Measurements from ENCODE around the gene NTNG1.
"Not testable (repeated sequence)": the region's sequence is repeated elsewhere in the genome, so short reads cannot be mapped to it uniquely, and the experiment has no call there.

Gene NTNG1

DNA sequence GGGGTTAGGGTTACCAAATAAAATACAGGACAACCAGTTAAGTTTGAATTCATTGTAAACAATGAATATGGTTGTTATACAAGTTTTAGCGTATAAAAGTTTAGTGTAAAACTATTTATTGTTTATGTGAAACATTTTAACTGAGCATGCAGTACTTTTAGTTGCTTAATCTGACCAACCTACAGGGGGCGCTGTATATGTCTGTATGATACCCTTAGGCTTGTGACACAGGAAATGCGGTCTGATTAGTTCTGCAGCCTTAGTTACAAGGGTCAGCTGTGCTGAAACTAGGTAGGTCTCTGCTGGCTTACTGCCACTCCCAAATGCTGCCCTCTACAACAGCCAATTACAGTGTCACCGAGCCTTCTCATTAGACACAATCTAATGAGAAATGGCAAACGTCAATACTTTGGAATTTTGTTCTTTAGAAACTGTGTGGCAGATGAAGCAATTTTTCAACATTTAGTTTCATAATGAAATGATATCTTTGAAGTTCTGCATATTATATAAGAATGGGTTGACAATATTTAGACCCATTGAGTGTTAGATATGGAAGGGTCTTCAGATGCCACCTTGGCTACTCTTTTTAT, 56.2 kb downstream of the NTNG1 start:
- DNase-seq (ENCODE audit: low read depth in 2 of 3, low spot score in 2 of 3): no peak

DNA sequence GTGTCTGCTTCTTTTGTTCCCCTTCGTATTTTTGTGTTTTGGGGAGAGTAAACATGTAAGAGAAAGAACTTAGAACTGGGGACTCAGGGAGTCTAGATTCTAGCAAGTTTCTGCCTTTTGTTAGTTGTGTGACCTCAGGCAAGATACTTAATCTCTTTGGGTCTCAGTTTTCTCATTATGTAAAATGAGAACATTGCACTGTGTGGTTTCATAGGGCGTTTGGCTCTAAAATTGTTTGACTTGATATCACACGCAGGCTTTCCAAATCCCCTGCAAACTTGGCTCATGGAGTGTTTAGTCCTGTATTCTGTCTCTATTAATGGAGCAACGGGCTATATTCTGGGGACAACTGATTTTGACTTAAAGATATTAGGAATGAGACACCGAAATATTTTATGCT, 57.7 kb downstream of the NTNG1 start:
- no peak for DNase-seq (ENCODE audit: low read depth in 2 of 3, low spot score in 2 of 3)

DNA sequence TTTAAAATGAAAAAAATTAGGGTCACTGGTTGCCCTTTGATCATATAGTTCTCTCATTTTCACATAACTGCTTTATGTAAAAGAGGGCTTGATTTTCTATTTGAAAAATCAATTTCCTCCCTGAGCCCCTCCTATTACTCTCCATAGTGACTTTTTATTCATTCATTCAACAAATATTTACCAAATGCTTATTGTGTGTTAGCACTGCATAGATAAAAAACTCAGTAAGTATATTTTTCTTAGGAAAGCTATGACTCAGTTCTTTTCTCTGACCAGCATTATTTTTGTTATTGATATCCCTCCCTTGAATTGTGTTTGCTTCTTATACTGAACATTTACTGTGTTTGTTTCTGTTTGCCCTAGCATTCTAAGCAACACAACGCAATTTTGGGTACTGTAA, 59.8 kb downstream of the NTNG1 start:
- no peak for DNase-seq (ENCODE audit: low read depth in 2 of 3, low spot score in 2 of 3)

DNA sequence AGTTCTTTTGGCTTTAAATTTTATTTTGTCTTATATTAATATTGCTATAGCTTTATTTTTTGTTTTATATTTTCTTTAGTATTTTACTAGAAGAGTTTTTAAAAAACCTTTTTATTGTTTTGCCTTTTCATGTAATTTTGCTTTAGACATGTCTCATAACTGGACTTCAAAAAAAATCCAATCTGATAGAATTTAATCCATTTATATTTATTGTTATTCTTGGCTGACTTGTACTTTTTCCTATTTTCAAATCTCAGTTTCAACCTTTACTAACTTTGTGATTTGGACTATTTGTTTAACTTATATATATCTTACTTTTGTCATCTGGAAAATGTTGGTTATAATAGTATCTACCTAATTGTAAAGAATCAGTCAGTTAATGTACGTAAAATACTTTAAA, 61.2 kb downstream of the NTNG1 start:
- DNase-seq (ENCODE audit: low read depth in 2 of 3, low spot score in 2 of 3): no peak

DNA sequence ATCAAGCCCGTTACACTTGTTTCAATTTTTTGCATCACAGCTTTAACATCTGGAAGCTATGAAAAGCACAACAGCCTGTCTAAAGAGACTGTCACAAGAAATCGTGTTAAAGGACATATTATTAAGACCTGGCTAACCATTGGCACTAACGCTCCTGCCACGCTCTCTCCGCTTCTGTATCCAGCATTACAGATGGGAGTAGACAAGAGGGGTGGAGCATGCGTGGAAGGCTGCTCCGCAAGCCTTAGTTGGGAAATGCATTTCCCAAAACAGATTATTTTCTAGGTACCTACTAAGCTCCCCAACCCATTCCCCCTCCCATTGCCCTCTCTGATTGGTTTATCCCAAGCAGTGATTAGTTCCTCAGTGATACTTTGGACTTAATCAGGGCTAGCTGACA, 72.4 kb downstream of the NTNG1 start:
- DNase-seq (ENCODE audit: low read depth in 2 of 3, low spot score in 2 of 3): no peak

DNA sequence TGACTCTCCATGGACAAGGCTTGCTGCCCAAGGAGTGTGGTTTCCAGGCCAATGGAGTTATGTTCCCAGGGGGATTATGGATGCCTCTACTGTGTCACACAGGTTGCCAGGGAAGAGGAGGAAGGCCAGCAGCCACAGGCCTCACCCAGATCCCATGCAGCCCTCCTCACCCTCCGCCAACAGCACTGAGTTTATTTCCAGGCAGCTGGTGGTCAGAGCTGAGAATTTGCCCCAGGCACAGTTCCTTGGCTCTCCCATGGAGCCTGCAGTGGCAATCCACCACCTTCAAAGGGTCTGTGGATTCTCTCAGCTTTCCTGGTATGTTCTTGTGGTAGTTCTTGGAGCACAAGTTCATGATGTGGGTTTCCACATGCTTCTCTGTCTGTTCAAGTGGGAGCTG, 79.2 kb downstream of the NTNG1 start:
- no peak for DNase-seq (ENCODE audit: low read depth in 2 of 3, low spot score in 2 of 3)

DNA sequence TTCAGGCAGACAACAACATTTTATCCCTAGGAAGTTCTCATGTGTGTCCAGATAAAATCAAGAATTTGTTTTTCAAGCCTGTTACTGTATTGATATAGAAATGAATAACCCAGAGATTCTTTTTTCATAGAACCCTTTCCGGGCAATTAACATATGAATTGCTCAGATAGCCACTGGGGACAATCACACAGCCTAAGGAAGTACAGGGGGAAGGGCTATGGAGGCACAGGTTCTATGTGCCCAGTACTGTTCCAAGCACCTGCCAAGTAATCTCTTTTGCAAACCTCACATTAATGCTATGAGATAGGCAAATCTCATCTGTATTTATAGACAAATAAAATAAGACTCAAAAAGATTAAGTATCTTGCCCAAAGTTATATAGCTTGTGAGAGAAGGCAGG, 84.9 kb downstream of the NTNG1 start:
- DNase-seq (ENCODE audit: low read depth in 2 of 3, low spot score in 2 of 3): no peak

DNA sequence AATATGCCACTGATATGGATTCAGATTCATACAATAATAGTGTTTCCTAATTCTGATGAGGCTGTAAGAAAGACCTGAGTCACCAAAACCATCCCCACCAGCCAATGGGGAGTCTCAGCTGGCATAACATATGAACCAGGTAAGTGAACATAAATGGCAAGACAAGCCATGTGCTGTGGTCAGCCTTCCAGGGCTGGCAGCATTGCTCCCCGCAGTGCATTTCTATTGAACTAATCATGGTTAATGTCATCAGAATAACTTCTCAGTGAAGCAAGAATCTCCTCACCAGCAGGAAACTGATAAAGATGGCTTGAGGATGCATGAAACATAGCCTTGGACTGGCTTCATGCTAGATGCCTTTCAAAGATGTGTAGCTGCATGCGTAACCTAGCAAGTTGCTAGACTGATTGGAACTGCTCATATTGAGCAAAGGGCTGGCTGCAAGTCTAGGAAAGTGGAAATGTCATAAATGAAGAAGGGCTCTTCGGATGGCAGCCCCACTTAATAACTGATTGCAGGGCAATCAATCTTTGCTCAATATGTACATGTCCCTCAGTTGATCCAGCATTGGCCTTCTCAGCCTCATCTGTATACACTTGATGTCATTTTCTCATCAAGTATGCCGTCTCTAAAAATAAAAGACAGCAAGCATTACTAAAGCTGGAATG, 88.0 kb downstream of the NTNG1 start:
- DNase-seq (ENCODE audit: low read depth in 2 of 3, low spot score in 2 of 3): no peak

DNA sequence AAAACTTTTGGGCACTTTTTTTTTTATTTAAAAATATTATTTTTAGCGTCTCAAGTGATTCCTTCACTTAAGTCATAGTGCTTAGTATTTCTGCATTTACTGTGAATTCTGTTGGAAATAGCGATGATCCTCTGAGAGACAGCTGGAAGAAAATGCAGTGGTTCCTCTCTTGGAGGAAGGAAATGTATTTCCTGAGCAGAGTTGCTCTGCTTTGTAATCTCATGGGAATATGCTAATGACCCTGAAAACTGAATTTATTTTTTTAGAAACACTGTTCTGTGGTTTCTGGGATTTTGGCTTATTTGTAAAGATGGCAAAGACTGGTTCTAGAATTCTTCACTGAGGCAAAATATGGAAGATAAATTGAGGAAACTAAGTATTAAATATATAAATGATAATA, 88.9 kb downstream of the NTNG1 start:
- DNase-seq (ENCODE audit: low read depth in 2 of 3, low spot score in 2 of 3): no peak

DNA sequence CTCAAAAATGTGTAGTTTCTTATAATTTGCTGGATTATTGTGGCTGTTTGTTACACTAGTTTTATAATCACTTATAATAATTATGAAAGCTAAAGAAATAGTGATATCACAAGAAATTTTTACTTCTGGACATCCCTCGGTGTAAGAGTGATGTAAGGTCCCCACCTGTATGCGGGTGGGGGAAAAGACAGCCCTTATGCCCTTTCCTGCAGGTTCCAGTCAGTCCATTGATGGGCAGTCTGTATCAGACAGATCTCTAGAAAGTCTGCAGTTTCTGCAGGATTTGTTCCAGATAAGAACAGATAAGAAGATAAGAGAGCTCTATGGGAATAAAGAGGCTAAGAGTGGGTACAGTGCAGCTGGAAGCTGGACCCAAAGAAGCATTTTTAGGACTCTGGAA, 89.3 kb downstream of the NTNG1 start:
- DNase-seq (ENCODE audit: low read depth in 2 of 3, low spot score in 2 of 3): no peak

DNA sequence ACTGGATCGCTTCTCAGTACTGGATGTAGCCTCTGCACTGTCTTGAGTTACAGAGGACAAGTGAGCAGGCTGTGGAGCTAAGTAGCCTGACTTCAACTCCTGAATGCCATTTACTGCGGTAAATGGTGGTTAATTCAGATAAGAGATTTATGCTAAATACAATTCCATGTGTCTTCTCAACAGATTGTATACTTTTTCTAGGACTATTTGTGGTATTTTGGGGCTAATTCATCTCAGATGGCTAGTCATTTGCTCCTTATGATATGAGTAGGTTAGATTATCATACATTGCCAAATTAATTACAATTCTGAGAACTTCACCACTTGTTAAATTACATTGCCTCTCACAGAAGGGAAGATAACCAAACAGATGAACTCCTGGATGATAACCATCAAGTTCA, 90.5 kb downstream of the NTNG1 start:
- no peak for DNase-seq (ENCODE audit: low read depth in 2 of 3, low spot score in 2 of 3)

DNA sequence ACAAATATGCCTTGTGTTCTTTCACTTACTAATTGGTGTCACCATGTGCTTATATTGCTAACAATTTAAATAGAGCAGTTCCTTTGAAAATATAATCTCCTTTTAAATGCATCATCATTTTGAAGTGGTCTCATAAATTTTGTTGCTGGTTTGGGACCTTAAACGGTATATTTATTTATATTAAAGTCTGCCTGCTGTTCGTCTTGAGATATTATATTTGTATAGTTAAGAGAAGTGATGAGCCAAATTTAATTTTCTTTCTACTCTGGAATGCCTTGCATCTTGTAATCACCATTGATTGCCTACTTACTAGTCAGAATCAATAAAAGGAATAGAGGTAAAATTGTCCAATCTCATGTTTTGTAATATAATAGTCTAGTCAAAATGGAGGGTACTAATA, 91.6 kb downstream of the NTNG1 start:
- no peak for DNase-seq (ENCODE audit: low read depth in 2 of 3, low spot score in 2 of 3)

DNA sequence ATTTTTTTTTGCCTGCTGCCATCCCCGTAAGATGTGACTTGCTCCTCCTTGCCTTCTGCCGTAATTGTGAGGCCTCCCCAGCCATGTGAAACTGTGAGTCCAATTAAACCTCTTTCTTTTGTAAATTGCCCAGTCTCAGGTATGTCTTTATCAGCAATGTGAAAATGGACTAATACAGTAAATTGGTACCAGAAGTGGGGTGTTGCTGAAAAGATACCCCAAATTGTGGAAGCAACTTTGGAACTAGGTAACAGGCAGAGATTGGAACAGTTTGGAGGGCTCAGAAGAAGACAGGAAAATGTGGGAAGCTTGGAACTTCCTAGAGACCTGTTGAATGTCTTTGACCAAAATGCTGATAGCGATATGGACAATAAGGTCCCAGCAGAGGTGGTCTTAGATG, 95.9 kb downstream of the NTNG1 start:
- DNase-seq (ENCODE audit: low read depth in 2 of 3, low spot score in 2 of 3): not testable (repeated sequence)

DNA sequence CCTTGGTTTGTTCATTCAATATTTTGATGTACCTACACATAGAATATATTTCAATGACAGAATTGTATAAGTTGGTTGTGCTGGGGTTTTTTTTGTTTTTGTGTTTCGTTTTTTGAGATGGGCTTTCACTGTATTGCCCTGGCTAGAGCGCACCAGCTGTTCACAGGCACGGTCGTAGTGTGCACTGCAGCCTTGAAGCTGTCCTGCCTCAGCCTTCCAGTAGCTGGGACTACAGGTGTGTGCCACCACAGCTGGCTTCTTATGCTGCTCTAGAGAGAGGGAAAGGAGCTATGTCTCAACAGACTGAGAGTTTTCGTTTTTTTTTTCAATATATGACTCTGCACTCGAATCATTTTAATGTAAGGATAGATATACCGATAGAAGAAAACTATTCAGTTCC, 102.6 kb downstream of the NTNG1 start:
- DNase-seq (ENCODE audit: low read depth in 2 of 3, low spot score in 2 of 3): no peak

DNA sequence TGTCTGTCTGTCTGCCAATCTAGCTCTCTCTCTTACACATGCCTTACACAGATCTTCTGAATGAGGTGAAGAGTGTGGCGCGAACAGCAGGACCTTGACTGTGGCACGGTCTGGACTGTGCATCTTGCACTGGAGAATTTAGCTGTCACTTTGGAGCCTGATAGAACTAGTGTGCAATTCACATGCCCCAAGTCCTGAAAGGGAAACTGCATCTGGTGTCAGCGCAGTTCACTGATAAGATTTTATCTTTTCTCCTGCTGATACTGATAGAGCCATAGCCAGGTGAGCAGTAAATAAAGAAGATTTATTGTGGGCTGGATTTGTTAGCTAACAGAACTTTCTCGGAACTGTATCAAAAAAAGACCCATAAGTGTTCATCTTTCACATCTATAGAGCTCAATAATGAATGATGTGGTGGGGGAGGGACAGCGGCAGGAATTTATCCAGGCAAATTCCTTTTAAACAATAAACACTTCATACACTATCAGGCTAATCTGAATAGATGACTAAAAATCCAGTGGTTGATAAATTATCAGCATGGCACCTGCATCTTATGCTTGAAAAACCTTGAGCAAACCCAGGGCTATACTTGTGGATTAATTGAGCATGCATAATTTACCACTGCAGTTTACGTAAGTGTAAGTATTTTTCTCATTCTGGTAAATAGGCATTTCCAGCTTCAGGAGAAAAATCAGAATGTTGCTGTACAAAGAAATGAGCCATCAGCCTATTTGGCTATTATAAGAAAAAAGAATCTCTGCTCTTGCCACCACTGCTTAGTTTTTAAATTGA, 104.1 kb downstream of the NTNG1 start:
- no peak for DNase-seq (ENCODE audit: low read depth in 2 of 3, low spot score in 2 of 3)

DNA sequence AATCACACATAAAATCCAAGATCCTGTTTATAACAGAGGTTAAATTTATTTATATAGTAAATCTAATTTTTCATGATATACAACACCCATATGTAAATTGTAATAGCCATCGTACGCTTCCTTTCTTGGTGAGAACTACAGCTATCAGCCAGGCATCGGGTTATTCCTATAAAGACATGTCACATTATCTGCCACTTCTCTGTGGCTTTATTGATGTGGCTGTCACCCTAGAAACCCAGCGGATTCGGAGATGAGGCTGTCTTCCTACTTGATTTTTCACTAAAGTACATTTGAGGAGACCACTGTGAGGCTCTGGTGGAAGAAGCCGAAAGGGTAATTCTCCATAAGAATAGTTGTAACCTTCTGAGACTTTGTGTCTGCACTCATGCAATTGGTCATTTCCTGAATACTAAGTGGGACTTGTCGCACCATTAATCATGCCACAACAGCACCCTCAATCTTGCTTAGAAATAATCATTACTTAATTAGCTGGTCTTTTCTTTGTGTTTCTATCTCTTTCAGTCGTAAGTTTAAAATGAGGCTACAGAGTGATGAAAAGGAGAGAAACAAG, 106.0 kb downstream of the NTNG1 start:
- no peak for DNase-seq (ENCODE audit: low read depth in 2 of 3, low spot score in 2 of 3)

DNA sequence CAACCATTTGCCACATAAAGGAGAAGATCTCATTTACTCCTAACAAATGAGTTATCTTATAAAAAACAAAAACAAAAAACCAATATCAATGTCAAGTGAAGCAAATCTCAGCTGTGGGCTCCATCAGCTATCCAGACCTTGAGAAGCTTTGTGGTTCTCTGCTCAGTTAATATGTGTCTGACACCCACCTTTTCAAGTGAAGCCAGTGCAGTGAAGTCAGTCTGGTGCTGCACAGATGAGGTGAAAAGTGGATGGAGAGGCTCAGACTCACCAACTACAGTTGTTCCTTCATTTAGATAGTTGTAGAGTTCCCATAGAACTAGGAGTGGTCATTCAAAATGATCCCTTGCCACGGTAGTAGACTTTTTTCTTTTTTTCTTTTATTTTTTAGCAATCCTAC, 106.8 kb downstream of the NTNG1 start:
- no peak for DNase-seq (ENCODE audit: low read depth in 2 of 3, low spot score in 2 of 3)

DNA sequence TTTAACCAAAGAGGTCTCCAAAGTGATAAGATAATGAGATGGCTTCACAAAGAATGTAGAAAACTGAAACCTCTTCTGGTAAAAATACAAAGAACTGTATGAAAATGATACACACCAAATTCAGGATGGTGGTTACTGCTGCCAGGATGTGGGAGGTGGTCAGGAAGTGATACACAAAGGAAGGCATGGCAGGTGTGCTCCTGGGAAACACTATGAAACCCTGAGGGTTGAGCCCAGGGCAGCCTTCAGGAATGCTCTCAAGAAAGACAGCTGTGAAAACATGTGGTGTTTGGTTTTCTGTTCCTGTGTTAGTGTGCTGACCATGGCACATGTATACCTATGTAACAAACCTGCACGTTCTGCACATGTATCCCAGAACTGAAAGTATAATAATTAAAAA, 109.3 kb downstream of the NTNG1 start:
- DNase-seq (ENCODE audit: low read depth in 2 of 3, low spot score in 2 of 3): no peak

DNA sequence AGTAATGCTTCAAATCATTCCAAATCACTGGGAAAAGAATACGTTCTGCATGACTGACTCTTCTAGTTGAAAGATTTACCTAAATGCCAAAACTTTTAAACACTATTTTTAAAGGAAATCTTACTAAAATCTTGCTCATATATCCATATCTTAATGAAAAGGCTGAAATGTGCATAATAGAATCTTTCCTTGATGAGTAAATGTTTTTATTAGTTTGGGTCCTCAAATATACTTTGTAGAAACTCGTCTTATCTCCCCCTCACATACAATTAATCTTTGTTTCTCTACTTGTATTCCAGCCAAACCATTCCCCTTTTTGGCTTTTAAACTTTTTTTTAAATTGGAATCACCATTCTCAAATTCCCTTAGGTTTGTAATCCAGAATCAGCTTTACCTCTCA, 110.2 kb downstream of the NTNG1 start:
- DNase-seq (ENCODE audit: low read depth in 2 of 3, low spot score in 2 of 3): no peak

DNA sequence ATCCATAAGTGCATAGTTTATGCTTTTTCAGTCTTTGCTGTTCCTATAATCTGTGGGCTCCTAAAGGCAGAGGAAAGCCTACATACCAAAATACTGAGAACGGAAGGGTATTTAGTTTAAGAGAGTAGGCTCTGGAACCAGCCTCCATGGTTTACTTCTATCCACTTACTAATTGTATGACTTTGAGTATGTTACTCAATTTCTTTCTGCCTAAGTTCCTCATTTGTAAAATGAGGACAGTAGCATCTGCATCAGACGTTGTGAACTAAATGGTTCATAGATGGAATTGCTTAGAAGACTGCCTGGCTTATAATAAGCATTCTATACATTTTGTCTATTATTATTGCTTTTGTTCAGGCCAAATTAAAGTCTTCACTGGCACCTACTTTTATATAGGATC, 111.0 kb downstream of the NTNG1 start:
- DNase-seq (ENCODE audit: low read depth in 2 of 3, low spot score in 2 of 3): no peak

DNA sequence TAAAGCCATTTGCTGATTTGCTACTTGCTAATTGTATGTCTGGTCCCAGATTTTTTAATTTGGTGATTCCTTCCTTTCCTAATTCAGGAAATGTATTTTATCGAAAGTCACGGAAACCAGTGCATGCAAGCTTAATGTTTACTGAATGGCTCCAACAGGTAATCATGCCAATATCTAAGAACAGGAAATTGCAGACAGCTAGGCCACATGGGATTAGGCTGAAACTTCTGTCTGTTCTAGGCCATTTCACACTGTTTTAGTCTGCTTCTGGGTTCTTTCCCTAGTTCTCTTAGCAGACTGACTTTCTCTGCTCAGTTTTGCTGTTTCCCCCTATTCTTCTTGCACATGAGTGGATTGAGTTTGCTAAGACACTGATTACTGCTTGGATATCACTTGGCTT, 111.4 kb downstream of the NTNG1 start:
- no peak for DNase-seq (ENCODE audit: low read depth in 2 of 3, low spot score in 2 of 3)

DNA sequence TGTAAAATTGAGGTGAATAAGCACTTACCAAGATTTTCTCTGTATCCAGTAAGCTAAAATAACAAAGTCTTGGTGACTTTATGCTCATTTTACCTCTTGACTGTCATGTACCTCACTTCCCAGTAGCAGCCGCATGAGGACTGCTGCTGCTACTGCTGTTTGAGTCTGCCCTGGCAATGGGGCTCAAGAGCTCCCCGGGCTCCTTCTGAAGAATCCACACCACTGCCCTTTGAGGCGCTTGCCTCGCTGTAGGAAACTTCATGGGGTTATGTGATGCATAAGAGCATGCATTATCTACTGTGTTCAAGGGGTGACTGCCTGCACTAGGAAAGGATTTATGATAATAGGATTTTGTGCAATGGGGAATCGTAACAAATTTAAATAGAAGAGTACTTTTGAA, 113.5 kb downstream of the NTNG1 start:
- no peak for DNase-seq (ENCODE audit: low read depth in 2 of 3, low spot score in 2 of 3)
